ENCODE data around the gene LIN52.
A peak's percentile ranks its signal among the peaks of the same experiment; 100 is the strongest.

LIN52 gene

GRCh38 chr14:74203639-74204038, 118.9 kb downstream of the LIN52 start:
- no peak for ATAC-seq (ENCODE audit: insufficient read depth, low read depth)
- DNase-seq: no peak

GRCh38 chr14:74204491-74204890, 119.7 kb downstream of the LIN52 start:
- H3K79me2 ChIP-seq (ENCODE audit: insufficient read depth, low read length): no peaks in the 10 kb centered on the region
- DNase-seq (no peak), ATAC-seq (ENCODE audit: insufficient read depth, low read depth) (no peak)
- H3K27me3 ChIP-seq (ENCODE audit: insufficient read depth, low read length, poor library complexity): no peaks in the 10 kb centered on the region
- H3K4me3 ChIP-seq (ENCODE audit: low read depth in 1 of 2, low read length in 2 of 2): no peak overlapping the region
- H3K4me2 ChIP-seq (ENCODE audit: insufficient read depth, low read length): no peak overlapping the region
- H3K36me3 ChIP-seq (ENCODE audit: insufficient read depth, low read length): peaks cover 5% of the 10 kb centered on the region; the same call in 1 of the 2 replicates
- TF ChIP-seq CTCF (IDR thresholded peaks at IDR 0.05; ENCODE audit: borderline replicate concordance, extremely low read depth, low read length, poor library complexity, severe bottlenecking): no peak
- no peaks in the 10 kb centered on the region for H3K4me1 ChIP-seq (ENCODE audit: insufficient read depth, low read length)
- H3K9me3 ChIP-seq (ENCODE audit: insufficient read depth, low read length, severe bottlenecking): no peaks in the 10 kb centered on the region
- H2AFZ ChIP-seq (ENCODE audit: low read depth, low read length): no peak overlapping the region
- H4K20me1 ChIP-seq (ENCODE audit: insufficient read depth, low read length): no peaks in the 10 kb centered on the region
- H3K9ac ChIP-seq (ENCODE audit: low read depth, low read length): no peak overlapping the region
- no peak overlapping the region for H3K27ac ChIP-seq (ENCODE audit: low read length)

More at GRCh38 chr14:74203639-74204038, 118.9 kb downstream of the LIN52 start:
- H4K20me1 ChIP-seq (ENCODE audit: insufficient read depth, low read length): no peaks in the 10 kb centered on the region
- no peak overlapping the region for H2AFZ ChIP-seq (ENCODE audit: low read depth, low read length)
- H3K36me3 ChIP-seq (ENCODE audit: insufficient read depth, low read length): peaks cover 12% of the 10 kb centered on the region
- TF ChIP-seq CTCF (IDR thresholded peaks at IDR 0.05; ENCODE audit: borderline replicate concordance, extremely low read depth, low read length, poor library complexity, severe bottlenecking): no peak
- TF ChIP-seq EZH2 (IDR thresholded peaks at IDR 0.05; ENCODE audit: borderline replicate concordance, low read depth, low read length, severe bottlenecking): no peak
- no peak overlapping the region for H3K4me2 ChIP-seq (ENCODE audit: insufficient read depth, low read length)
- H3K4me3 ChIP-seq (ENCODE audit: low read depth in 1 of 2, low read length in 2 of 2): no peak overlapping the region
- H3K27me3 ChIP-seq (ENCODE audit: insufficient read depth, low read length, poor library complexity): no peaks in the 10 kb centered on the region
- no peaks in the 10 kb centered on the region for H3K4me1 ChIP-seq (ENCODE audit: insufficient read depth, low read length)
- no peak overlapping the region for H3K9ac ChIP-seq (ENCODE audit: low read depth, low read length)
- no peaks in the 10 kb centered on the region for H3K9me3 ChIP-seq (ENCODE audit: insufficient read depth, low read length, severe bottlenecking)
- no peaks in the 10 kb centered on the region for H3K79me2 ChIP-seq (ENCODE audit: insufficient read depth, low read length)
- H3K27ac ChIP-seq (ENCODE audit: low read length): no peak overlapping the region

- no peaks in the 10 kb centered on the region for H3K27me3 ChIP-seq (ENCODE audit: insufficient read depth, low read length, poor library complexity)
- no peak overlapping the region for H3K4me3 ChIP-seq (ENCODE audit: low read depth in 1 of 2, low read length in 2 of 2)
- H3K9me3 ChIP-seq (ENCODE audit: insufficient read depth, low read length, severe bottlenecking): no peaks in the 10 kb centered on the region
- no peak overlapping the region for H3K27ac ChIP-seq (ENCODE audit: low read length)
- H2AFZ ChIP-seq (ENCODE audit: low read depth, low read length): no peak overlapping the region
- H3K4me2 ChIP-seq (ENCODE audit: insufficient read depth, low read length): no peak overlapping the region
- no peaks in the 10 kb centered on the region for H4K20me1 ChIP-seq (ENCODE audit: insufficient read depth, low read length)
- ATAC-seq (ENCODE audit: insufficient read depth, low read depth) (no peak), DNase-seq (no peak)
- H3K9ac ChIP-seq (ENCODE audit: low read depth, low read length): no peak overlapping the region
- H3K4me1 ChIP-seq (ENCODE audit: insufficient read depth, low read length): no peaks in the 10 kb centered on the region
- no peaks in the 10 kb centered on the region for H3K79me2 ChIP-seq (ENCODE audit: insufficient read depth, low read length)
- TF ChIP-seq CTCF (IDR thresholded peaks at IDR 0.05; ENCODE audit: borderline replicate concordance, extremely low read depth, low read length, poor library complexity, severe bottlenecking) (no peak), EZH2 (IDR thresholded peaks at IDR 0.05; ENCODE audit: borderline replicate concordance, low read depth, low read length, severe bottlenecking) (no peak)
- H3K36me3 ChIP-seq (ENCODE audit: insufficient read depth, low read length): no peaks in the 10 kb centered on the region; the same call in 1 of the 2 replicates
Observed at GRCh38 chr14:74205882-74206281, 121.1 kb downstream of the LIN52 start.

GRCh38 chr14:74207943-74208342, 123.2 kb downstream of the LIN52 start:
- Histone ChIP-seq H3K9me3 (ENCODE audit: insufficient read depth, low read length, severe bottlenecking) (no peaks in the 10 kb centered on the region), H3K79me2 (ENCODE audit: insufficient read depth, low read length) (no peaks in the 10 kb centered on the region), H3K4me3 (ENCODE audit: low read depth in 1 of 2, low read length in 2 of 2) (no peak overlapping the region), H3K27me3 (ENCODE audit: insufficient read depth, low read length, poor library complexity) (peaks cover 2% of the 10 kb centered on the region), H4K20me1 (ENCODE audit: insufficient read depth, low read length) (no peaks in the 10 kb centered on the region), H3K9ac (ENCODE audit: low read depth, low read length) (no peak overlapping the region), H2AFZ (ENCODE audit: low read depth, low read length) (no peak overlapping the region), H3K27ac (ENCODE audit: low read length) (no peak overlapping the region), H3K4me2 (ENCODE audit: insufficient read depth, low read length) (no peak overlapping the region), H3K4me1 (ENCODE audit: insufficient read depth, low read length) (no peaks in the 10 kb centered on the region), H3K36me3 (ENCODE audit: insufficient read depth, low read length) (no peaks in the 10 kb centered on the region; the same call in 1 of the 2 replicates)
- no peak for TF ChIP-seq EZH2 (IDR thresholded peaks at IDR 0.05; ENCODE audit: borderline replicate concordance, low read depth, low read length, severe bottlenecking)
- TF ChIP-seq CTCF (IDR thresholded peaks at IDR 0.05; ENCODE audit: borderline replicate concordance, extremely low read depth, low read length, poor library complexity, severe bottlenecking): peak; percentile 40
- DNase-seq (no peak), ATAC-seq (ENCODE audit: insufficient read depth, low read depth) (no peak)

All from DND-41 (cell line).